Measurements from ENCODE around the gene SMAD2. TPM values are rescaled to one million over a fixed set of nuclear protein-coding genes. Genes with fewer than 3 reads are reported as not detected.
"Not testable (repeated sequence)": the region's sequence is repeated elsewhere in the genome, so short reads cannot be mapped to it uniquely, and the experiment has no call there.

The SMAD2 gene
- total and polyA plus RNA-seq, 11 donors, result 13.8 to 113 (median 88.1) TPM

DNA sequence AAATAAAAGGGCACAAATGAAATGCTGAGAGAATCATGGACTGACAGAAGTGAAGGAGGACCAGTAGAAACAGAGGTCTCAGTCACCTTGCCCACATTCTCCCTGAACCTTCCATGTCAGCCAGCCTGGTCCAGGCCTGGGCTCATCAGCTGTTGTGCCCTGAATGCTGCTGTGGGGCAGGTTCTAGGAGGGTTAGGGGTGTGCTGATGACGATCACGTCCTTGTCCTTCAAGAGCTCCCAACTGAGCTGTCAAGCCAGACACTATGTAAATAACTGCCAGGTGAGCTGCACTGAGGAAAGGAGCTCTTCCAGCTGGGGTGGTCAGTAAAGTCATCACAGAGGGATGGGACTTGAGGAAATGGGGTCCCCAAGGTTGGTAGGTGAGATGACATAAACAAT, 156.5 kb downstream of the SMAD2 start:
- ATAC-seq (no peak), DNase-seq (no peak)
- 74 to 85% (median 79%) methylated on average over 2 of the region's 2 CpGs for WGBS, 4 donors
- no peaks in the 10 kb centered on the region for H3K9me3 ChIP-seq
- H3K27ac ChIP-seq, result no peak overlapping the region
- H3K27me3 ChIP-seq, result peaks cover 0 to 4% (median 0%) of the 10 kb centered on the region in 9 donors
- TF ChIP-seq, protein P1, sequence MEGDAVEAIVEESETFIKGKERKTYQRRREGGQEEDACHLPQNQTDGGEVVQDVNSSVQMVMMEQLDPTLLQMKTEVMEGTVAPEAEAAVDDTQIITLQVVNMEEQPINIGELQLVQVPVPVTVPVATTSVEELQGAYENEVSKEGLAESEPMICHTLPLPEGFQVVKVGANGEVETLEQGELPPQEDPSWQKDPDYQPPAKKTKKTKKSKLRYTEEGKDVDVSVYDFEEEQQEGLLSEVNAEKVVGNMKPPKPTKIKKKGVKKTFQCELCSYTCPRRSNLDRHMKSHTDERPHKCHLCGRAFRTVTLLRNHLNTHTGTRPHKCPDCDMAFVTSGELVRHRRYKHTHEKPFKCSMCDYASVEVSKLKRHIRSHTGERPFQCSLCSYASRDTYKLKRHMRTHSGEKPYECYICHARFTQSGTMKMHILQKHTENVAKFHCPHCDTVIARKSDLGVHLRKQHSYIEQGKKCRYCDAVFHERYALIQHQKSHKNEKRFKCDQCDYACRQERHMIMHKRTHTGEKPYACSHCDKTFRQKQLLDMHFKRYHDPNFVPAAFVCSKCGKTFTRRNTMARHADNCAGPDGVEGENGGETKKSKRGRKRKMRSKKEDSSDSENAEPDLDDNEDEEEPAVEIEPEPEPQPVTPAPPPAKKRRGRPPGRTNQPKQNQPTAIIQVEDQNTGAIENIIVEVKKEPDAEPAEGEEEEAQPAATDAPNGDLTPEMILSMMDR (IDR thresholded peaks at IDR 0.05), result no peak
- TF ChIP-seq POLR2A (IDR thresholded peaks at IDR 0.05), result no peak
- H3K4me3 ChIP-seq, result no peak overlapping the region
- no peaks in the 10 kb centered on the region for H3K4me1 ChIP-seq
- intact Hi-C loops (cut with DNase I), result loop anchor here in 8 of 10 donors (1.0 to 10.0 kb wide), 4 partner anchors 248 to 671 kb away; no protein-coding TSS in a partner anchor
- no peaks in the 10 kb centered on the region for H3K36me3 ChIP-seq

DNA sequence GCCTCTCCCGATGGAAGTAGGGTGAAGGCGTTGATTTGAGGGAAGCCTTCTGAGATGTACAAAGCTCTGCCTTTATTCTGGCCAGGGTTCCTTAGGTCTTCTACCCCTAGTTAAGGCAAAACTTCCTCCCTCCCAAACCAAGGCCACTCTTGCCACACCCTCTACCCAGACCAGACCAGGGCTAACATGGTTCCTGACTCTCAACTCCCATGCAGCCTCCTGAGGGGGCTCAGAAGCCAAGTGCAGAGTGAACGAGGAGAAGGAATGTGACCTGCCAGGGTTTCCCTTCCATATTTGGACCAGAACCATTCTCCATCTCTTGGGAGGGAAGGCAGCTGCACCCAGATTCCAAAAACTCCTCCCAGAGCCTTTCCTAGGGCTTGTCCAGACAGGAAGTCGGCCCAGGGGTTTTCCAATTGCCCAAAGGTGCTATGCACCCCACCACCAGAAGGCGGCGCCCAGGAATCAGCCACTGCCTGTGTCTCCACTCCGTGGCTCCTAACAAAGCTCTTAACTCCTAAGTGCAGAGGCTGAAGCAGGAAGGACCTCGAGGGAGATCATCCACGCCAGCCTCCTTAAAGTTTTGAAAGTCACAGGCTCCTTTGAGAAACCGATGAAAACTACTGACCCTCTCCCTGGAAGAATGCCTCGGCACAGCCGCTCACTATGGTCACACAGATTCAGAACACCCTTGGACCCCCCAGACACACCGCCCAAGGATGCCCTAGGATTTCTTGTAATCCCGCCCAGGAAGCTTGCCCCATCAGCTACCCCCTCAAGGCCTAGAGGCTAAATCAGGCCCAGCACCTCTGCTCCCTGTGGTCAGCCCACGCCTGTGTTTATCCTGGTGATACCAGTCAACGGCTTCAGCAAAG, 157.8 kb downstream of the SMAD2 start:
- intact Hi-C loops (cut with DNase I), result loop anchor here in 9 of 10 donors (1.0 to 10.0 kb wide), 5 partner anchors 250 to 672 kb away; no protein-coding TSS in a partner anchor
- ATAC-seq (peak in 3 of 4 donors; percentile 71 to 76 (median 72)), DNase-seq (peak in 3 of 5 donors; percentile 29 to 80 (median 43))
- H3K4me1 ChIP-seq, result no peaks in the 10 kb centered on the region
- H3K9me3 ChIP-seq, result no peaks in the 10 kb centered on the region
- TF ChIP-seq POLR2A (IDR thresholded peaks at IDR 0.05), result no peak
- TF ChIP-seq, protein P1 (IDR thresholded peaks at IDR 0.05), result peak; percentile 52 to 85 (median 66)
- 62 to 66% (median 63%) methylated on average over 15 to 16 of the region's 16 CpGs for WGBS, 4 donors
- no peak overlapping the region for H3K4me3 ChIP-seq
- peaks cover 0 to 4% (median 0%) of the 10 kb centered on the region in 9 donors for H3K27me3 ChIP-seq
- H3K27ac ChIP-seq, result no peak overlapping the region
- H3K36me3 ChIP-seq, result no peaks in the 10 kb centered on the region

DNA sequence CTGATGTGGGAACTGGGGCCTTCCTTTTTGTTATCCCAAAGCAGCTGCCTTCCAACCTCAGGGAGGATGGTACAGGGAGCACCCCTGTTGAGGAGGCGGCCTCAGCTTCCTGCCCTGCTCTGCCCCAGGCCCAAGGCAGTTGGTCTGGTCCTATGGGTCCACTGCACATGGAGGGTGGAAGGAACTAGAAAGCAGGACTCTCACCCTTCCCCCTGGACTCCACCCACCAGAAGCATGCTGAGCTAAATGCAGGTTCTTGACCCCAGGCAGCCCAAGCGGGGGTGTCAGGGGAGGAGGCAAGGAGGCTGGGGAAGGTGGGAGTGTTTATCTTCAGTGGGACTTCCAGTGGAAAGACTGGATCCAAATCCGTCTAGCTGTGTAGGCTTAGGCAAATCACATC, 158.5 kb downstream of the SMAD2 start:
- H3K27ac ChIP-seq, result no peak overlapping the region
- ATAC-seq (no peak), DNase-seq (no peak)
- H3K27me3 ChIP-seq, result peaks cover 0 to 4% (median 0%) of the 10 kb centered on the region in 9 donors
- no peak for TF ChIP-seq POLR2A (IDR thresholded peaks at IDR 0.05)
- TF ChIP-seq, protein P1 (IDR thresholded peaks at IDR 0.05), result no peak
- intact Hi-C loops (cut with DNase I), result loop anchor here in 9 of 10 donors (1.0 to 10.0 kb wide), 5 partner anchors 250 to 673 kb away; no protein-coding TSS in a partner anchor
- WGBS, 4 donors, result 59 to 90% (median 61%) methylated on average over 2 to 3 of the region's 3 CpGs
- no peak overlapping the region for H3K4me3 ChIP-seq
- H3K9me3 ChIP-seq, result no peaks in the 10 kb centered on the region
- H3K36me3 ChIP-seq, result no peaks in the 10 kb centered on the region
- H3K4me1 ChIP-seq, result no peaks in the 10 kb centered on the region

DNA sequence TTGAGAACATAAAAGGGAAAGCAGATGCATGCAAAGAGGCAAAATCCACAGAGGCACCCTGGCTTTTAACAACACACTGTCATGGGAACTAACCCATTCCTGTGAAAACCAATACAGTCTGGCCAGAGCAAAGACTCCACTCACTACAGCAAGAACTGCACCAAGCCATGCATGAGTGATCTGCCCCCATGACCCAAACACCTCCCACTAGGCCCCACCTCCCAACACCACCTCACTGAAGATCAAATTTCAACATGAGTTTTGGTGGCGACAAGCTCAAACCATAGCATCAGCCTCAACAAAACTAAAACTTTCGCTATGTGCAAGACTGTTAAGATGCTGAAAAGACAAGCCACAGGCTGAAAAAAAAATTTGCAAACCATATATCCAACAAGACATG, 162.8 kb downstream of the SMAD2 start:
- ATAC-seq (no peak), DNase-seq (no peak)
- Histone ChIP-seq H3K4me1 (no peaks in the 10 kb centered on the region), H3K36me3 (no peaks in the 10 kb centered on the region), H3K4me3 (no peak overlapping the region), H3K9me3 (peaks cover 0 to under 1% (median 0%) of the 10 kb centered on the region in 12 donors), H3K27ac (no peak overlapping the region), H3K27me3 (no peaks in the 10 kb centered on the region)
- intact Hi-C loops (cut with DNase I), result no loop called here
- WGBS, 4 donors, result 82 to 93% (median 86%) methylated on average over 2 of the region's 2 CpGs
- TF ChIP-seq, protein P1 (IDR thresholded peaks at IDR 0.05), result no peak
- TF ChIP-seq POLR2A (IDR thresholded peaks at IDR 0.05), result no peak

DNA sequence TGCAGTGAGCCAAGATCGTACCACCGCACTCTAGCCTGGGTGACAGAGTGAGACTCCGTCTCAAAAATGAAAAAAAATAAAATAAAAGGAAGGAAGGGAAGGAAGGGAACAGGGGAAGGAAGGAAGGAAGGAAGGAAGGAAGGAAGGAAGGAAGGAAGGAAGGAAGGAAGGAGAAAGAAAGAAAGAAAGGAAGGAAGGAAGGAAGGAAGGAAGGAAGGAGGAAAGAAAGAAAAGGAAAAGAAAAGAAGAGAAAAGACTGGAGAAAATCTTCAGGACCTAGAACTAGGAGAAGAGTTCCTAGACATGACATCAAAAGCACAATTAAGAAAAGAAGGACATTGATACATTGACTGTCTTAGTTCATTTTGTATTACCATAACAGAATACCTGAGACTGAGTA, 163.3 kb downstream of the SMAD2 start:
- H3K27me3 ChIP-seq; H3K9me3 ChIP-seq; H3K36me3 ChIP-seq; DNase-seq; H3K27ac ChIP-seq; H3K4me3 ChIP-seq; intact Hi-C loops (cut with DNase I); ATAC-seq; H3K4me1 ChIP-seq: not testable (repeated sequence)
- WGBS, 4 donors, result 80 to 95% (median 90%) methylated on average over 3 of the region's 3 CpGs

Measured in heart left ventricle (tissue), 16 donors.